ENCODE data around the gene MAP1S.
"Not testable (repeated sequence)": the region's sequence is repeated elsewhere in the genome, so short reads cannot be mapped to it uniquely, and the experiment has no call there.

The MAP1S gene

DNA sequence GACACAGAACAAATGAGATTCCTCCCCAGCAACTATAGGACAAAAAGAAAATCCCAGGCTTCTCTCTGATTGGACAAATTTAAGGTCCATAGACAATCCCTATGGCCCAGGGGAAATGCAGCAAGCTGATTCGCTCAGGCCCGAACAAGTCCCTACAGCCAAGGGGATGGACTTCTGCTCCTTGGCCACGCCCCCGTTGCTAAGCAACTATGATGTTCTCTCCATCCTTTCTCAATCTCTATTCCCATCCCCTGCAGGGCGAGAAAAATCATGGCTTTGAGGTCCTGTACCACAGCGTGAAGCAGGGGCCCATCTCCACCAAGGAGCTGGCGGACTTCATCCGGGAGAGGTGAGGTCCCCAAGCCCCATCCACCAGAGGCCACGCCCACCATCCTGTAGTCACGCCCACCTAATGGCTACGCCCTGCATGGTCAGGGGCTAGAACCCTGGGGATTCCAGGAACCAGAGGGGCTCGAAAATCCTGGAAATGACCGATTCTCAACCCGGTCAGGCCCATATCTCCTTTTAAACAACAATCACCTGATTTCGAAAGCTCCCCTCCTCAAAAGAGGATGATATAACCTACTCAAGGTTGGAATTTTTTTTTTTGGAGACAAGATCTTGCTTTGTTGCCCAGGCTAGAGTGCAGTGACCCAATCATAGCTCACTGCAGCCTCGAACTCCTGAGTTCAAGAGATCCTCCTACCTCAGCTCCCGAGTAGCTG is 43.4 kb downstream of the MAP1S start:
- peak; percentile 52 for DNase-seq (ENCODE audit: low spot score)

DNA sequence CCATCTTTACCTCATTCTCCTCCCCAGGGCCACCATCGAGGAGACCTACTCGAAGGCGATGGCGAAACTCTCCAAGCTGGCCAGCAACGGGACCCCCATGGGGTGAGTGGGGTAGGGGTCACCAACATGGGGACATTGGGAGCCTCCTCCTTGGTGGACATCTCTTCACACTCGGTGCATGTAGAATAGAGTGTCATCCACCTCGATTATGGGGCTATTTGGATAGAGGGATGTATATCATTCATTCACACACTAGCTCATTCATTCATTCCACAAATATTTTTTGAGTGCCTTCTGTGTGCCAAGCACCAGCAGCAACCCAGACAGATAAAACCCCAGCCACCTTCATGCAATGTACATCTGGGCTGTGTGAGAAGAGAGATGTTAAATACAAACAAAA is 45.1 kb downstream of the MAP1S start:
- DNase-seq (ENCODE audit: low spot score) = no peak

DNA sequence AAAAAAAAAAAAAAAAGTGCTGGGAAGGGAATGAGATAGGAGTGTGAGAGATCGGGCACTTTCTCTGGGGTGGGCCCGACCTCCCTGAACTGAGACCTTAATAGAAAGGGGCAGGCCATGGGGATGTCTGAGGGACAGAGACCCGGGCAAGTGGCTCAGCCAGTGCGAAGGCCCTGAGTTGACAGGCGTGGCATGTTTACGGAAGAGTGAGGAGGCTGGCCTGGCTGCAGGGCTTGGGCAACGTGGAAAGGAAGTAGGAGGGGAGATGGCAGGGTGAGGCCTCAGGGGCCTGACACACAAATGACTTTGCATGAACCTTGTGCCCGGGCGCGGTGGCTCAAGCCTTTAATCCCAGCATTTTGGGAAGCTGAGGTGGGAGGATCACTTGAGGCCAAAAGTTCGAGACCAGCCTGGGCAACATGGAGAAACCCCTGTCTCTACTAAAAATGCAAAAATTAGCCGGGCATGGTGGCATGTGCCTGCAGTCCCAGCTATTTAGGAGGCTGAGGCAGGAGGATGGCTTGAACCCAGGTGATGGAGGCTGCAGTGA is 45.9 kb downstream of the MAP1S start:
- DNase-seq (ENCODE audit: low spot score) = no peak

DNA sequence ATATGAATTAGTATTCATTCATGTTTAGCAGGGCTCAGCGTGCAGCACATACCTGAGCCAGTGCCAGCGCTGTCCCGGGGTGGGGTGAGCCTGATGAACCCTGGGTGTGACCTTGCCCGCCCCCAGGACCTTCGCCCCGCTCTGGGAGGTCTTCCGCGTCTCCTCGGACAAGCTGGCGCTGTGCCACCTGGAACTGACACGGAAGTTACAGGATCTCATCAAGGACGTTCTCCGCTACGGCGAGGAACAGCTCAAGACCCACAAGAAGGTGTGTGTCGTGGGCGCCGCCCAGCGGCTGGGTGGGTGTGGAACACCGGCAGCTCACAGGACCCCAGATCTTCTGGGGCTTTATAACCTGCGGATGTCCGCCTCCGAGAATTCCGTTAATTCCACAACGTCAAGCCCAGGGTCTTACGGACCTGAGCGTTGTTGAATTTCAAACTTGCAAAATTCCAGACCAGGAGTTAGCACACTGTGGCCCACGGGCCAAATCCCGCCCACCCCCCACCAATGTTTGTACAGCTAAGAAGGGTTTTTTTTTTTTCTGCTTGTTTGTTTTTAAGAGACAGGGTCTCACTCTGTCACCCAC is 47.4 kb downstream of the MAP1S start:
- peak; percentile 76 for DNase-seq (ENCODE audit: low spot score)

DNA sequence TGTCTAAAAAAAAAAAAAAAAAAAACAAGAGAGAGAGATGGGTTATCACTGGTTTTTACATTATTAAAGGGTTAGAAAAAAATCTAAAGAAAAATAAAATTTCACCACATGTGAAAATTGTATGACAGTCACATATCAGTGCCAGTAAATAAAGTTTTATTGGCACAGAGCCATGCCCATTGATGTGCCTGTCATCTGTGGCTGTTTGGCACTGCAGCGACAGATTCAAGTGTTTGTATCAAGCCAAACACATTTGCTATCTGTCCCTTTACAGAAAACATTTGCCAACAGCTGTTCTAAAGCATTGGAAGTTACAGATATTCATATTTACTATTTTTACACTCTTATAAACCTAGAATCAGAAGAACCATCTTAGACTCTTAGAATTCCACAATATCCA is 48.3 kb downstream of the MAP1S start:
- no peak for DNase-seq (ENCODE audit: low spot score)

DNA sequence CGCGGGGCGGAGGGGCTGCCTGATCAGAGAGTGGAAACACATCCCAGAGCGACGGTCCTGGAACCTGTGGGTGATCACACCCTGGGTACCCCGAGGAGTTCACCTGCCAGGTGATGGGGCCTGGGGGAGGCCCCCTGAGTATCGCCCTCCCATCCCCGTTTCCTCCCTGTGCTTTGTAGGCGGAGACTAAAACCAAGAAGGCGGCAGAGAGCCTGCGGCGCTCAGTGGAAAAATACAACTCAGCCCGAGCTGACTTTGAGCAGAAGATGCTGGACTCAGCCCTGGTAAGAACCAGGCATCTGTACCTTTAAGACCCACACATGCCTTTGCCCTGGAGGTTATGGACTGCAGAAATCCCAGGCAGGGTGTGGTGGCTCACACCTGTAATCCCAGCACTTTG is 51.3 kb downstream of the MAP1S start:
- DNase-seq (ENCODE audit: low spot score) = no peak

DNA sequence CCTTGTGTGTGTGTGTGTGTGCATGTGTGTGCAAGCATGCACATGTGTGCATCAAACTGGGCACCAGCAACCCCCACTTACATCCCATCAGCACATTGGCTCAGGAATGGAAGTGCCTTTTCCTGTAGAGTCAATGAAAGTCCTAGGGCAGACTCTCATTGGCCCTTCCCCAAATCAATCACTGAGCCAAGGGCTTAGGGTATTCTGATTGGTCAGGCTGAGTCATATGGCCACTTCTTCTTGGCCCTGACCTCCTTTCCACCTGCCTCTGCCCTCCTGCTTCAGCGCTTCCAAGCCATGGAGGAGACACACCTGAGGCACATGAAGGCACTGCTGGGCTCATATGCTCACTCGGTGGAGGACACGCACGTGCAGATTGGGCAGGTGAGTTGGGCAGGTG is 52.9 kb downstream of the MAP1S start:
- no peak for DNase-seq (ENCODE audit: low spot score)

DNA sequence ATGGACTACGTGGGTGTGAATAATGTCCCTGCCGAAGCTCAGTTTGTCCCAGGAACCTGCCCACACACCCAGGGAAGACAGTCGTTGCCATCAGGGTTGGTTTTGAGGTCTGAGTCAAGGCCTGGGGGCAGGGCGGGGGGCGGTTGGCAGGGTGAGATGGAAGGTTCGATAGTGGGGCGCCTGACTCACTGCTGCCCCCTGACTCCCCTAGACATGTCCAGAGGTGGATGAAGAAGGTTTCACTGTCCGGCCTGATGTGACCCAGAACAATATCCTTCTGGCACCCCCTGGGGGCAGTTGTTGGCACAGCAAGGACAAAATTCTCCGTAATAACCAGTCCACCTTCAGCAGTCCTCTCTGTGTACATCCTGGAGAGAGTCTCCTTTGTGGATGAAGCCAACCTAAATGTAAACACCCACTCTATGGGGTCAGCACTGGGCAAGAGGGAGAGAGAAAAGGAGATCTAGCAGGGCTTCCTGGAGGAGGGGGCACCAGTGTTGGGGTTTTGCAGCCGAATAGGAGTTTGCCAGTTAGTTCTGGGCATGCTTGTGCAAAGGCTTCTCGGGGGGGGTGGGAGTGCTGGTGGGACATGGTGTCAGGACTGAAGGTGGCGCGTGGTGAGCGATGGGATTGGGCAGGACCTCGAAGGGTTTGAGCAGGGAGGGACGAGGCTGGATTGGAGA is 56.1 kb downstream of the MAP1S start:
- no peak for DNase-seq (ENCODE audit: low spot score)

DNA sequence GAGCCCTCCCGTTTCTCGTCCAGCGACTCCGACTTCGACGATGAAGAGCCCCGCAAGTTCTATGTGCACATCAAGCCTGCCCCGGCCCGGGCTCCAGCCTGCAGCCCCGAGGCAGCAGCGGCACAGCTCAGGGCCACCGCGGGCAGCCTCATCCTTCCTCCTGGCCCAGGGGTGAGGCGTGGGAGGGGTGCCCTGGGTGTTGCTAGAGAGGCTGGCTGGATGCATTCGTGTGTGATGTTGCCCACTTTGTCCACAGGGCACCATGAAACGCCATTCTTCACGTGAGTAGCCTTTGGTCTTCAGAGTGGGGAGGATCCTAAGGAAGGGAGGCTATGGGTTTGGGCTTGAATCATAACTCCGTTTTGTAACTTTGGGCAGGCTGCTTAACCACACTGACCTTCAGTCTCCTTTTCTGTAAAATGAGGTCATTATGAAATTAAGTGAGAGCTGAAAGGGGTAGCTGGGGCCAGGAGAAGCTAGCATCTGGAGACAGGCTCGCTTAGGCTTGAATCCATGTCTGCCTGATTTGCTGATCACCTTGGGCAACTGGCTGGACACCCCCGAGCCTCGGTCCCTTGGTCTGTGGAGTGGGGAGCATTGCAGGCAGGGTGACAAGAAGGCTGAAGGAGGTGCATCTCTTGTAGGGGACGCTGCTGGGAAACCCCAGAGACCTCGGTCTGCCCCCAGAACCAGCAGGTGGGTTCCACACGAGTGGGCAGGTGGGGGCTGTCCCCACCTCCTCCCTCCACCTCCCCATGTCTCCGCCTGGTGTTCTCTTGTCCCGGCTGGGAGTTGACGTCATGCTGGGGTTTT is 56.9 kb downstream of the MAP1S start:
- no peak for DNase-seq (ENCODE audit: low spot score)

DNA sequence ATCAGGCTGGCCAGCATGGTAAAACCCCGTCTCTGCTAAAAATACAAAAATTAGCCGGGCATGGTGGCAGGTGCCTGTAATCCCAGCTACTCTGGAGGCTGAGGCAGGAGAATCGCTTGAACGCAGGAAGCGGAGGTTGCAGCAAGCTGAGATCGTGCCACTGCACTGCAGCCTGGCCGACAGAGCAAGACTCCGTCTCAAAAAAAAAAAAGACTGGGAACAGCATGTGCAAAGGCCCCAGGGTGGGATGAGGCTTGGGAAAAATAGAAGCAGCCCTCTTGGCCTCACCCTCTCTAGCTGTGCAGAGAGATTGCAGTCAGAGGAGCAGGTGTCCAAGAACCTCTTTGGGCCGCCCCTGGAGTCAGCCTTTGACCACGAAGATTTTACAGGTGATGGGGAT is 58.6 kb downstream of the MAP1S start:
- DNase-seq (ENCODE audit: low spot score) = not testable (repeated sequence)

DNA sequence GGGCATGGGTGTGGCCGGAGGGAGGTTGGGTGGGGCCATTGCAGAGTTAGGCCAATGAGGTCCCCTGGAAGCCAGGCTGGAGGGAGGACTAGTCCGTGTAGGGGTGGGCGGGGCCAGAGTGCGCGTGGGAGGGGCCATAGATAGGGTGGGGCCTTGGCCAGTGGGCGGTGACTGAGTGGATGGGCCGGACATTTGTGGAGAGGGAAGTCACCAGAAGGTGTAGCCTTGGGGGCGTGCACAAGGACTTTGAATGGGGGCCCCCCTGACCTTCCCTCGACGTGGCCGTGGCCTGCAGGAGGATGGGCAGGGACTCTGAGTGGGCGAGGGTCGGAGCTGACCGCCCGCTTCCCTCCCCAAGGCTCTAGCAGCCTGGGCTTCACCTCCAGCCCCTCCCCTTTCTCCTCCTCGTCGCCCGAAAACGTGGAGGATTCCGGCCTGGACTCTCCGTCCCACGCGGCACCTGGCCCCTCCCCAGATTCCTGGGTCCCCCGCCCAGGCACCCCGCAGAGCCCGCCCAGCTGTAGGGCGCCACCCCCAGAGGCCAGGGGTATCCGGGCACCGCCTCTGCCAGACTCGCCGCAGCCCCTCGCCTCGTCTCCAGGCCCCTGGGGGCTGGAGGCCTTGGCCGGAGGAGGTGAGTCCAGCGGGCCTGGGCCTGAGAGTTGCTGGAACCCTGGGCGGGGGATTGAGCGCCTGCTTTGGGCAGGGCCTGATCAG is 59.1 kb downstream of the MAP1S start:
- DNase-seq (ENCODE audit: low spot score) = no peak

DNA sequence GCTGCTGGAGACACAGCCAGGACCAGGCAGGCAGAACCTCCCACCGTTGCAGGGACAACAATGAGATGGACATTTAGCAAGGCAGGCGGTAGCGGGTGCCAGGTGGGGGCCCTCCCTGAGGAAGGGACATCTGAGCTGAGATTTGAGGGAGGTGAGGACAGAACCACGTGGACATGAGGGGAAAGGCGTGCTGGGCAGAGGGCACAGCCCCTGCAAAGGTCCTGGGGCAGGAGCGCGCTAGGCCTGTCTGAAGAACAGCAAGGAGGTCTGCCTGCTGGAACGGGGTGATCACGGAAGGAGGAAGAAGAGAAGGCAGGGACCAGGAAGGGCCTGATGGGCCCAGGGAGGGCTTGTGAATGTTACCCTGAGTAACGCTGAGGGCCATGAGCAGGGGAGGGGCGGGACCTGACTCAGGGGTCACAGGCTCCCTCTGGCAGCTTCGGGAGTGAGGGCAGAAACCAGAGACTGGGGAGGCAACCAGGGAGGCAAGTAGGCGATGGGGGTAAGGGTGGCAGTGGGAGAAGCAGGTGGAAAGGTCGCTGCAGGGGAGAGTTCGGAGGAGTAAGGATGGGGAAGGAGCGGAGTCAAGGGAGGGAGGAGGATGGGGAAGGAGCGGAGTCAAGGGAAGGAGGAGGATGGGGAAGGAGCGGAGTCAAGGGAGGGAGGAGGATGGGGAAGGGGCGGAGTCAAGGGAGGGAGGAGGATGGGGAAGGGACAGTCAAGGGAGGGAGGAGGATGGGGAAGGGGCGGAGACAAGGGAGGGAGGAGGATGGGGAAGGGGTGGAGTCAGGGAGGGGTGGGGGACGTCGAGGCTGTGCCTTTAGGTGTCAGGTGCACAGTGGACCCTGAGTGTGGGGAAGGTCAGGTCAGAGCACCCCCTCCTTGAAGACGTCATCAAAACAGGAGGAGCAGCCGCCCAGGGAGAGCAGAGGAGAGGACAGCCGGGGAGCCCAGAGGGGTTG is 60.0 kb downstream of the MAP1S start:
- peak; percentile 67 for DNase-seq (ENCODE audit: low spot score)

DNA sequence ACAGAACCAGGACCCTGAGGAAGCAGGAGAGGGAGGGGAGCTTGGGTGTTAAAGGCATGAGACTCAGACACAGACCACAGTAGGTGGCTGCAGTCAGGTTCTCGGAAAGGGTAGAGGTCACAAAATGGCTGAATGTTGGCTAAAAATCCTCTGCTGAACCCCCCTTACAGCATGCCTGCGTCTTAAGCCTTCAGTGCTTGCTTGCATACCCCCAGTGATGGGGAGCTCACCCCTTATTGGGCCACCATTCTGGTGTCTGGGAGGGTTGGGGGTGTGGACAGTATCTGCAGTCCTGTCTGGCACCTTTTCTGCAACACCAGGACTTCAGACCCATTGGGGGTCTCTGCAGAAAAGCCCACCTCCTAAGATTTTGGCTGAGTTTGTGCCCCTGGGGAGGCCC is 61.5 kb downstream of the MAP1S start:
- no peak for DNase-seq (ENCODE audit: low spot score)

DNA sequence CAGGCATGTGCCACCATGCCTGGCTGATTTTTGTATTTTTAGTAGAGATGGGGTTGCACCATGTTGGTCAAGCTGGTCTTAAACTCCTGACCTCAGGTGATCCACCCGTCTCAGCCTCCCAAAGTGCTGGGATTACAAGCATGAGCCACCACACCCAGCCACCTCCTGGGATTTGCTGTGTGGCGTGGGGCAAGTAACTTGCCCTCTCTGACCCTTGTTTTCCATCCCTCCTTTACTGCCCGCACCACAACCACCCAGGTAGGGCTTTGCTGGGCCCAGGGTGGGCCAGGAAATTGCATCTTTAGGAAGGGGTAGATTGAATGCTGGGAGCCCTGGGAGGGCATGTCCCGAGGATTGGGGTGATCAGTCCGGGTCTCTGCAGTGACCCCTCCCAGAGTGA is 64.4 kb downstream of the MAP1S start:
- not testable (repeated sequence) for DNase-seq (ENCODE audit: low spot score)
